IMR-90 (cell line): ENCODE results near the gene EIF4E1B. TPM values are rescaled to one million over a fixed set of nuclear protein-coding genes. Genes with fewer than 3 reads are reported as not detected.
A peak's percentile ranks its signal among the peaks of the same experiment; 100 is the strongest.

Experiments used
- ATAC-seq: fragments of 200-7000 bp; cut with Tn5 transposase; 2 replicates; pipeline ENCODE4 v1.9.1; 2020; ENCODE audit warnings: low read depth, mild to moderate bottlenecking, moderate library complexity
- BruUV-seq: library from RNA; stranded (reverse); fragments of 400-500 nt; replicated peaks from 2 replicates; lab custom pipeline; 2021; lab: Mats Ljungman, UMichigan
- CTCF ChIA-PET: fragments of 300-600 bp; formaldehyde crosslinking; extraction: SDS; loops from one replicate; lab custom pipeline; 2021; ENCODE audit warnings: antibody characterized with exemption; lab: Yijun Ruan, JAX
- POLR2A ChIA-PET: fragments of 300-600 bp; sonication (Branson Sonifier 250); formaldehyde crosslinking; loops from one replicate; lab custom pipeline; 2022; ENCODE audit warnings: antibody characterized with exemption; ENCODE audit not compliant: unreplicated experiment; lab: Charles Lee
- DNase-seq: peaks from one replicate; pipeline ENCODE4 v3.0.0; 2013
- H2AFZ ChIP-seq: replicated peaks from 2 replicates; pipeline ENCODE3; 2013; ENCODE audit warnings: low read length, mild to moderate bottlenecking; ENCODE audit not compliant: poor library complexity
- H2AK5ac ChIP-seq: 2 replicates; pipeline ENCODE4 v1.6.1; 2013; ENCODE audit warnings: low read depth, low read length, inconsistent platforms
- H2AK9ac ChIP-seq: replicated peaks from 2 replicates; pipeline ENCODE3; 2013; ENCODE audit warnings: mild to moderate bottlenecking, low read depth, low read length, moderate library complexity; ENCODE audit not compliant: poor library complexity
- H2BK120ac ChIP-seq: 2 replicates; pipeline ENCODE4 v1.6.1; 2013; ENCODE audit warnings: low read depth, low read length, inconsistent platforms
- H2BK15ac ChIP-seq: 3 replicates; pipeline ENCODE4 v1.6.1; 2013; ENCODE audit warnings: low read depth, low read length, inconsistent platforms
- H2BK20ac ChIP-seq: 2 replicates; pipeline ENCODE4 v1.6.1; 2013; ENCODE audit warnings: low read depth, mild to moderate bottlenecking, inconsistent platforms, low read length, moderate library complexity
- H2BK5ac ChIP-seq: 2 replicates; pipeline ENCODE4 v1.6.1; 2013; ENCODE audit warnings: mild to moderate bottlenecking, low read depth, low read length, inconsistent platforms; ENCODE audit not compliant: poor library complexity, severe bottlenecking
- H3K14ac ChIP-seq: replicated peaks from 2 replicates; pipeline ENCODE4 v1.6.1; 2013; ENCODE audit warnings: low read depth, low read length, inconsistent platforms
- H3K18ac ChIP-seq: 2 replicates; pipeline ENCODE4 v1.6.1; 2013; ENCODE audit warnings: low read depth, low read length, control low read depth
- H3K23ac ChIP-seq: 2 replicates; pipeline ENCODE4 v1.6.1; 2013; ENCODE audit warnings: low read depth, low read length, inconsistent platforms
- H3K27ac ChIP-seq: 2 replicates; pipeline ENCODE4 v1.5.1; 2013; ENCODE audit warnings: mild to moderate bottlenecking, control low read depth, low read length; ENCODE audit not compliant: insufficient read depth
- H3K27me3 ChIP-seq: 2 replicates; pipeline ENCODE4 v1.6.1; 2013; ENCODE audit warnings: low read length; ENCODE audit not compliant: control insufficient read depth, insufficient read depth
- H3K36me3 ChIP-seq: 2 replicates; pipeline ENCODE4 v1.6.1; 2013; ENCODE audit warnings: low read length, mixed read lengths; ENCODE audit not compliant: control insufficient read depth, insufficient read depth
- H3K4ac ChIP-seq: 2 replicates; pipeline ENCODE4 v1.6.1; 2013; ENCODE audit warnings: low read depth, low read length, inconsistent platforms
- H3K4me1 ChIP-seq: 2 replicates; pipeline ENCODE4 v1.6.1; 2013; ENCODE audit warnings: low read length, mixed read lengths; ENCODE audit not compliant: control insufficient read depth, insufficient read depth
- H3K4me2 ChIP-seq: 2 replicates; pipeline ENCODE4 v1.6.1; 2013; ENCODE audit warnings: low read depth, mild to moderate bottlenecking, control low read depth, low read length, moderate library complexity
- H3K4me3 ChIP-seq: 2 replicates; pipeline ENCODE4 v1.5.1; 2013; ENCODE audit warnings: low read depth, mild to moderate bottlenecking, control low read depth, low read length, moderate library complexity; ENCODE audit not compliant: insufficient read depth
- H3K56ac ChIP-seq: 2 replicates; pipeline ENCODE4 v1.6.1; 2013; ENCODE audit warnings: low read length, inconsistent platforms; ENCODE audit not compliant: insufficient read depth; ENCODE audit errors: extremely low read depth
- H3K79me1 ChIP-seq, 2 experiments: 2 replicates each; pipeline ENCODE4 v1.6.1; 2013; ENCODE audit warnings: low read length in 2 of 2, inconsistent platforms in 1 of 2, low read depth in 1 of 2
- H3K9ac ChIP-seq: 2 replicates; pipeline ENCODE4 v1.6.1; 2013; ENCODE audit warnings: low read depth, low read length, control low read depth
- H3K9me1 ChIP-seq: 2 replicates; pipeline ENCODE4 v1.6.1; 2013; ENCODE audit warnings: low read length, inconsistent platforms; ENCODE audit not compliant: insufficient read depth
- H3K9me3 ChIP-seq: 2 replicates; pipeline ENCODE4 v1.6.1; 2013; ENCODE audit warnings: low read length; ENCODE audit not compliant: control insufficient read depth, insufficient read depth
- H4K20me1 ChIP-seq: 2 replicates; pipeline ENCODE4 v1.6.1; 2013; ENCODE audit warnings: low read length, inconsistent platforms; ENCODE audit not compliant: insufficient read depth
- H4K5ac ChIP-seq: 2 replicates; pipeline ENCODE4 v1.6.1; 2013; ENCODE audit warnings: mild to moderate bottlenecking, low read depth, low read length, control low read depth
- H4K8ac ChIP-seq, 2 experiments: 2 replicates each; pipeline ENCODE4 v1.6.1; 2013; ENCODE audit warnings: low read depth in 2 of 2, low read length in 2 of 2, control low read depth in 1 of 2, inconsistent platforms in 1 of 2
- H4K91ac ChIP-seq: 2 replicates; pipeline ENCODE4 v1.6.1; 2013; ENCODE audit warnings: low read depth, low read length, inconsistent platforms; ENCODE audit not compliant: insufficient read depth
- BHLHE40 ChIP-seq: fragments of 150-350 bp; IDR thresholded peaks from 2 replicates; pipeline ENCODE4 v1.6.1; 2016; ENCODE audit warnings: mild to moderate bottlenecking, low read depth, low read length
- CEBPB ChIP-seq: IDR thresholded peaks from 2 replicates; pipeline ENCODE4 v1.6.1; 2012; ENCODE audit warnings: low read depth, low read length, improper control_type of control experiment
- CHD1 ChIP-seq: IDR thresholded peaks from 2 replicates; pipeline ENCODE4 v1.6.1; 2012; ENCODE audit warnings: low read depth, low read length, improper control_type of control experiment
- CTCF ChIP-seq: conservative IDR thresholded peaks from 2 replicates; pipeline ENCODE4 v1.5.1; 2012; ENCODE audit warnings: mild to moderate bottlenecking, low read depth, low read length, improper control_type of control experiment
- ELK1 ChIP-seq: fragments of 150-350 bp; IDR thresholded peaks from 2 replicates; pipeline ENCODE4 v1.6.1; 2016; ENCODE audit warnings: low read depth, mild to moderate bottlenecking, low read length, moderate library complexity, borderline replicate concordance
- FOS ChIP-seq: fragments of 150-350 bp; IDR thresholded peaks from 2 replicates; pipeline ENCODE4 v1.6.1; 2016; ENCODE audit warnings: low read depth, low read length
- MAFK ChIP-seq: IDR thresholded peaks from 2 replicates; pipeline ENCODE4 v1.6.1; 2012; ENCODE audit warnings: low read depth, low read length, improper control_type of control experiment
- MAZ ChIP-seq: IDR thresholded peaks from 2 replicates; pipeline ENCODE4 v1.6.1; 2012; ENCODE audit warnings: low read depth, mild to moderate bottlenecking, low read length, improper control_type of control experiment, moderate library complexity, borderline replicate concordance
- MXI1 ChIP-seq: IDR thresholded peaks from 2 replicates; pipeline ENCODE4 v1.6.1; 2012; ENCODE audit warnings: low read depth, mild to moderate bottlenecking, low read length, moderate library complexity, borderline replicate concordance
- NFE2L2 ChIP-seq: fragments of 150-350 bp; IDR thresholded peaks from 2 replicates; pipeline ENCODE4 v1.6.1; 2016; ENCODE audit warnings: low read depth, mild to moderate bottlenecking, low read length
- POLR2A ChIP-seq: IDR thresholded peaks from 2 replicates; pipeline ENCODE4 v1.6.1; 2012; ENCODE audit warnings: mild to moderate bottlenecking, low read depth, low read length
- RAD21 ChIP-seq: IDR thresholded peaks from 2 replicates; pipeline ENCODE4 v1.6.1; 2012; ENCODE audit warnings: low read length, improper control_type of control experiment
- RCOR1 ChIP-seq: IDR thresholded peaks from 2 replicates; pipeline ENCODE4 v1.6.1; 2012; ENCODE audit warnings: mild to moderate bottlenecking, low read length, improper control_type of control experiment; ENCODE audit not compliant: insufficient replicate concordance
- RFX5 ChIP-seq: IDR thresholded peaks from 2 replicates; pipeline ENCODE4 v1.8.0; 2012; ENCODE audit warnings: low read depth, mild to moderate bottlenecking, low read length, moderate library complexity
- SMC3 ChIP-seq: fragments of 150-350 bp; IDR thresholded peaks from 2 replicates; pipeline ENCODE4 v1.6.1; 2016; ENCODE audit warnings: low read depth, mild to moderate bottlenecking, antibody characterized with exemption, low read length, moderate library complexity
- USF2 ChIP-seq: fragments of 150-350 bp; IDR thresholded peaks from 2 replicates; pipeline ENCODE4 v1.6.1; 2017; ENCODE audit warnings: mild to moderate bottlenecking, antibody characterized with exemption, low read length, low read depth
- WGBS, 2 experiments: methylation state at CpG; one replicate each; pipeline versions ENCODE4 v1.1.5 to v1.1.7; 2013; ENCODE audit warnings: missing lambda C conversion rate in 2 of 2; ENCODE audit not compliant: insufficient read length in 1 of 2; ENCODE audit errors: extremely low coverage in 2 of 2; 5-methylcytosine and 5-hydroxymethylcytosine counted together
- dilution Hi-C: fragments of 300-500 bp; cut with HindIII; formaldehyde crosslinking; loops from one replicate; pipeline ENCODE4 v1.14.3; 2018; ENCODE audit warnings: low sequenced_read_pairs; ENCODE audit not compliant: unreplicated experiment
- in situ Hi-C: fragments of 300-500 bp; cut with MboI; formaldehyde crosslinking; loops from 3 replicates; pipeline ENCODE4 v1.14.3; 2019; ENCODE audit warnings: low sequenced_read_pairs, inconsistent platforms, mixed read lengths
- intact Hi-C: fragments of 100-400 bp; cut with micrococcal nuclease; formaldehyde crosslinking; loops from 2 replicates; pipeline ENCODE4 v1.10.0; 2022
- polyA plus RNA-seq, 3 experiments: library from polyadenylated mRNA; depleted of rRNA; stranded (reverse); fragments of >200 nt; gene quantifications; 2 replicates each; pipeline ENCODE4 v1.2.3, GENCODE V29; 2012; ENCODE audit warnings: low replicate concordance in 1 of 3
- total RNA-seq: library from RNA; depleted of rRNA; stranded (reverse); fragments of >200 nt; gene quantifications from 2 replicates; pipeline ENCODE4 v1.2.3, GENCODE V29; 2012

Gene EIF4E1B
- total and polyA plus RNA-seq, 2 of the 4 experiments (the other 2 are of a cell fraction), result not detected

GRCh38 chr5:176618783-176619182 lies 11.7 kb upstream of the EIF4E1B start:
- Histone ChIP-seq H3K56ac (no peak overlapping the region), H2BK15ac (peak overlapping the region; percentile 70; the same call in 1 of the 3 replicates), H2BK5ac (no peak overlapping the region), H3K4me3 (no peak overlapping the region), H2BK20ac (no peak overlapping the region), H3K4me2 (peak overlapping the region; percentile 60; the same call in 1 of the 2 replicates), H4K91ac (no peak overlapping the region), H3K18ac (no peak overlapping the region; the same call in 1 of the 2 replicates), H3K9me3 (no peaks in the 10 kb centered on the region), H3K79me1 (peaks cover 0 to 4% of the 10 kb centered on the region in 2 experiments; a peak in 1 of 4 replicates), H2AFZ (peak overlapping the region; percentile 78), H3K9ac (no peak overlapping the region), H3K23ac (no peak overlapping the region), H4K8ac (peak overlapping the region; percentile 16 to 47; a peak in 1 of 4 replicates), H3K27ac (no peak overlapping the region), H2BK120ac (peak overlapping the region; percentile 6; the same call in 1 of the 2 replicates), H4K20me1 (no peaks in the 10 kb centered on the region; the same call in 1 of the 2 replicates), H3K27me3 (peaks cover 30% of the 10 kb centered on the region), H3K4ac (peak overlapping the region; percentile 22; the same call in 1 of the 2 replicates), H3K4me1 (peaks cover 29% of the 10 kb centered on the region), H2AK5ac (no peak overlapping the region), H4K5ac (no peak overlapping the region; the same call in 1 of the 2 replicates), H3K14ac (no peak overlapping the region), H2AK9ac (peak overlapping the region; percentile 1), H3K36me3 (no peaks in the 10 kb centered on the region), H3K9me1 (peaks cover 12% of the 10 kb centered on the region)
- ChIA-PET POLR2A (no interaction called here), CTCF (interaction anchor here (0.6 kb wide), 1 partner anchor 45 kb away, joined by 3 read pairs; no protein-coding TSS in a partner anchor)
- dilution Hi-C loops (no loop called here), in situ Hi-C loops (no loop called here), intact Hi-C loops (loop anchor here (1.0 to 5.0 kb wide), 2 partner anchors 44 to 201 kb away; partner anchors contain the start of gene CLTB)
- no TSS peak for BruUV-seq
- DNase-seq (no peak), ATAC-seq (no peak)
- TF ChIP-seq USF2 (no peak), NFE2L2 (no peak), CTCF (no peak), ELK1 (no peak), CHD1 (no peak), MXI1 (no peak), POLR2A (no peak), RCOR1 (no peak), RAD21 (no peak), CEBPB (no peak), BHLHE40 (no peak), MAZ (no peak), MAFK (no peak), RFX5 (no peak), SMC3 (no peak), FOS (no peak)
- WGBS, 2 experiments, result 0% methylated on average over 3 of the region's 19 CpGs; no CpG with 5 or more reads in 1 of the 2 experiments
